ENCODE data around the gene SHLD1.

The SHLD1 gene

GRCh38 chr20:5806457-5807263 is 56.5 kb downstream of the SHLD1 start:
- H3K4me3 ChIP-seq (ENCODE audit: low read depth, low read length), result no peak overlapping the region
- TF ChIP-seq CTCF (IDR thresholded peaks at IDR 0.05; ENCODE audit: insufficient read depth, low read depth, low read length, missing control alignments), result no peak
- DNase-seq (ENCODE audit: low read depth), result no peak

GRCh38 chr20:5807431-5807830 is 57.2 kb downstream of the SHLD1 start:
- H3K4me3 ChIP-seq (ENCODE audit: low read depth, low read length), result no peak overlapping the region
- DNase-seq (ENCODE audit: low read depth), result no peak
- TF ChIP-seq CTCF (IDR thresholded peaks at IDR 0.05; ENCODE audit: insufficient read depth, low read depth, low read length, missing control alignments), result no peak

GRCh38 chr20:5808901-5809300 is 58.7 kb downstream of the SHLD1 start:
- TF ChIP-seq CTCF (IDR thresholded peaks at IDR 0.05; ENCODE audit: insufficient read depth, low read depth, low read length, missing control alignments), result no peak
- no peak overlapping the region for H3K4me3 ChIP-seq (ENCODE audit: low read depth, low read length)
- no peak for DNase-seq (ENCODE audit: low read depth)

GRCh38 chr20:5809495-5809894 is 59.3 kb downstream of the SHLD1 start:
- no peak for TF ChIP-seq CTCF (IDR thresholded peaks at IDR 0.05; ENCODE audit: insufficient read depth, low read depth, low read length, missing control alignments)
- H3K4me3 ChIP-seq (ENCODE audit: low read depth, low read length), result no peak overlapping the region
- no peak for DNase-seq (ENCODE audit: low read depth)

- no peak overlapping the region for H3K4me3 ChIP-seq (ENCODE audit: low read depth, low read length)
- TF ChIP-seq CTCF (IDR thresholded peaks at IDR 0.05; ENCODE audit: insufficient read depth, low read depth, low read length, missing control alignments), result no peak
- DNase-seq (ENCODE audit: low read depth), result no peak
These were observed 60.7 kb downstream of the SHLD1 start for GRCh38 chr20:5810800-5811422.

- no peak for DNase-seq (ENCODE audit: low read depth)
- no peak for TF ChIP-seq CTCF (IDR thresholded peaks at IDR 0.05; ENCODE audit: insufficient read depth, low read depth, low read length, missing control alignments)
- no peak overlapping the region for H3K4me3 ChIP-seq (ENCODE audit: low read depth, low read length)
These were observed 61.5 kb downstream of the SHLD1 start for GRCh38 chr20:5811746-5812145.

Data from GM12865 (cell line).